Stimulated activated CD8-positive, alpha-beta memory T cell treated with anti-CD3 and anti-CD28 coated beads, Interleukin-4, amount 100 ng/mL, for 1 hour (primary cell): ENCODE results near the gene EFHB.
"Not testable (repeated sequence)": the region's sequence is repeated elsewhere in the genome, so short reads cannot be mapped to it uniquely, and the experiment has no call there.

Source experiments
- DNase-seq, 2 donors: peaks; one replicate each; pipeline ENCODE4 v3.0.0-alpha.2; 2020; ENCODE audit warnings: low read depth in 2 of 2, low spot score in 1 of 2

The EFHB gene

GRCh38 chr3:19932422-19932821 is 1.6 kb downstream of the EFHB start:
- no peak for DNase-seq

DNA sequence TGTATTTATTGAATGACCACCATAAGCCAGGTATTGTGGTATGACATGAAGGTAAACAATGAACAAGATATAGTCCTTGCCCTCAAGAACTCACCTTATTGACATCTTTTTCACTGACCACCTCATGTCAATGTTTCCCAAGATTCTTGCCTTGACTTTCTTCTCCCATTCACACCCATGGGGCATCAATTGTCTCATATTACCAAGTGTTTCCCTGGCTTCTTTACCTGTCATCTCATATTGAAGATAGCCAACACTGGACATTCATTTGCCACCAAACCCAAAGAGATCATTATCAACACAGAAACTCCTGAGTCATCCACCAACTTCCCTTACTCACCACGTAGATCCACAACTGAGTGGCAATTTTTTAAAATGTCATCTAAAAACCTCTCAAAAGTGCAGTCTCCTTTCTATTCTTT is 2.2 kb downstream of the EFHB start:
- DNase-seq = no peak

- DNase-seq = no peak
Observed at GRCh38 chr3:19931180-19931692, 2.8 kb downstream of the EFHB start.

DNA sequence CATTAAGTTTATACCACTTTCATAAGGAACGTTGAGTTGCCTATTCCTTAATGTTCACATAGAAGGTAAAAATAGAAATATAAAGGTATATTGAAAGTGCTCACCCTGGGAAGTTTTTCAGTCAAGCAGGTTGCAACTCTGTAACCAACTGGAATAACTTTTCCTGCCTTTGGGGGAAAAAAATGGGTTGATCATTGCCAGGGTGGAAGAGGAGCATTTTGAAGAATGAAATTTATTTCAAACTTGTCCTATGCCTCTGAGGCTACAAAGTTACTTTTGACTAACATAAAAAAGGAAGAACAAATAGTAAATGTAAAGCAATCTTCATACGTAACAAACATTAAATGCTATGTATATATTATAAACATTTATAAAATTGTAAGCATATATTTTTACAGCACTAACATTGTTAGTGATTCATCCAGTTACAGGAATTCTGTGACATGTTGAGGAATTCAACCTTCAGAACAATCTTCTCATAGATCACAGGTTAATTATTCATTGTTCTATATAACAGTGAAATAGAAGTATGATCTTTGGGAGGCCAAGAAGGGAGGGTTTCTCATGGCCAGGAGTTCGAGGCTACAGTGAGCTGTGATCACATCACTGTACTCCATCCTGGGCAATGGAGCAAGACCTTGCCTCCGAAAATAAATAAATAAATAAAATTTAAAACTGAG is 13.5 kb downstream of the EFHB start:
- DNase-seq = no peak

DNA sequence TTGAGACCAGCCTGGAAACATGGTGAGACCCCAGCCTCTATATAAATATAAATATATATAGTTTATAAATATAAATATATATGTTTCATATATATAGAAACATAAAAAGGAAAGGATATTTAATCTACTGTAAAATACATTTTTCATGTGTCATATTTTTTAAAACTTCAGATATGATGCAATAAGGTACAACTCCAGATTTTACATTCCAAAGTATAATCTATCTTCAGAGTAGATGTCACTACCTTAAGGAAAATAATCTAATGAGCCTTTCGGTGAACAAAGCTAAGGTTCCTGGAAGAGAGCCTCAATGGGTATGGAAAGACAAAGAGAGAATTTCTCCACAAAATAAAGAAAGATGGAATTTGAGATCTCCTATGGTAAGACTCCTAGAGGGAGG is 16.9 kb downstream of the EFHB start:
- no peak for DNase-seq

DNA sequence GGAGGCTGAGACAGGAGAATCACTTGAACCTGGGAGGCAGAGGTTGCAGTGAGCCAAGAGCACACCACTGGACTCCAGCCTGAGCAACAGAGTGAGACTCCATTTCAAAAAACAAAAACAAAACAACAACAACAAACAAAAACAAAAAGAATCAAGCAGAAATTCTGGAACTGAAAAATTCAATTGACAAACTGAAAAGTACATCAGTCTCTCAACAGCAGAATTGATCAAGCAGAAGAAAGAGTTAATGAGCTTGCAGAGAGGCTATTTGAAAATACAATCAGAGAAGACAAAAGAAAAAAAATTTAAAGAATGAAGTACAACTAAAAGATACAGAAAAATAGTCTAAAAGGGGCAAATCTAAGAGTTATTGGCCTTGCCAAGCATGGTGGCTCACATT is 22.6 kb downstream of the EFHB start:
- no peak for DNase-seq

GRCh38 chr3:19907523-19907922 is 26.5 kb downstream of the EFHB start:
- no peak for DNase-seq

DNA sequence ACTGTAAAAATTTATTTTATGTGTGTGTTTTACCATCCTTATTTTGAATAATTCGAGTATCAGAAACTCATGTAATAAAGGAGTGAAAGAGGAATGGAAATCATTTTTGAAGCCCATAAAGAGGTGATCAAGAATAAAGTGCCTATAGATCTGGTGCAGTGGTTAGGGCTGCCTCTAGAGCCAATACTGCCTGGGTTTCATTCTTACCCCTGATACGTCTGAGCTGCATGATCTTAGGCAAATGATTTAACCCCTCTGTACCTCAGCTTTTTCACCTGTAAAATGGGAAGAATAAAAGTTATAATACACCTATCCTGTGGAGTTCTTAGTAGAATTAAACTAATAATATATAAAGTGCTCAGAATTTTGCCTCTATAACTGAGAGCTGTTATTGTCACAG is 30.4 kb downstream of the EFHB start:
- no peak for DNase-seq

DNA sequence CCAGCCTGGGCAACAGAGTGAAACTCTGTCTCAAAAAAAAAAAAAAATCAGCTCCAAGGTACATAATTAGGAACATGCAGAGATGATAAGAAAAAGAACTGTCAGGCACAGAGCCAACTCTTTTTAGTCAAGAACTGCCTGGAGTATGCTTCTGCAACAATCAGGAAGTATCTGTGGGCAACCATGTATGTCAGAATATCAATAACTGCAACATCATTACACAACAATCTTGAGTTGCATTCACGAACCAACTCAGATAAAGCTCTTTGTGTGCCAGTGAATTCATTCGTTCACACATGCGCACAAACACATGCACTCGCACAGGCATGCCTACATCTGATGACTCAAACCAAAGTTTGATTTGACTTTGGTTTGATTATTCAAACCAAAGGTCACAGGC is 32.1 kb downstream of the EFHB start:
- DNase-seq = no peak

GRCh38 chr3:19901337-19901736 is 32.7 kb downstream of the EFHB start:
- no peak for DNase-seq

DNA sequence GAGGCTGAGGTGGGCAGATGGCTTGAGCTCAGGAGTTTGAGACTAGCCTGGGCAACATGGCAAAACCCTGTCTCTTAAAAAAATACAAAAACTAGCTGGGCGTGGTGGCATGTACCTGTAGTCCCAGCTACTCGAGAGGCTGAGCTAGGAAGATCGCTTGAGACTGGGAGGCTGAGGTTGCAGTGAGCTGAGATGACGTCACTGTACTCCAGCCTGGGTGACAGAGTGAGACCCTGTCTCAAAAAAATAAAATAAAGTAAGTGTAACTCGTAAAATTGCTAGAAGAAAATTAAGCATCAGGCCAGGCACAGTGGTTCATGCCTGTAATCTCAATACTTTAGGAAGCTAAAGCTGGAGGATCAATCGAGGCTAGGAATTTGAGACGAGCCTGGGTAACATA is 34.2 kb downstream of the EFHB start:
- DNase-seq = not testable (repeated sequence)

GRCh38 chr3:19899264-19899663 is 34.8 kb downstream of the EFHB start:
- no peak for DNase-seq

- DNase-seq = no peak
Observed at GRCh38 chr3:19898721-19899120, 35.3 kb downstream of the EFHB start.

GRCh38 chr3:19891740-19892139 is 42.3 kb downstream of the EFHB start:
- DNase-seq = no peak

GRCh38 chr3:19888428-19889152 is 45.4 kb downstream of the EFHB start:
- no peak for DNase-seq

GRCh38 chr3:19887122-19887521 is 46.9 kb downstream of the EFHB start:
- DNase-seq = not testable (repeated sequence)

DNA sequence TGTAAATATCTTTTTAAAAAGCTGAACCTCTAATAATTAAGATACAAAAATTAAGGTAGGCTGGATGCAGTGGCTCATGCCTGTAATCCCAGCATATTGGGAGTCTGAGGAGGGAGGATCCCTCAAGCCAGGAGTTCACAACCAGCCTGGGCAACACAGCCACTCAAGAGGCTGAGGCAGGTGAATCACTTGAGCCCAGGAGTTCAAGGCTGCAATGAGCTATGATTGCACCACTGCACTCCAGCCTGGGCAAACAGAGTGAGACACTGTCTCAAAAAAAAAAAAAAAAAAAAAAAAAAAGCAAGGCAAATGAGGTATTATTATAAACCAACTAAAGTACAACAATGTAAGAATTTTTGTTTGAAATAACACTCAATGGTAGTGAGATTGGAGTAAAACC is 47.6 kb downstream of the EFHB start:
- no peak for DNase-seq

- DNase-seq = no peak
Observed at GRCh38 chr3:19885468-19885867, 48.5 kb downstream of the EFHB start.

GRCh38 chr3:19881852-19882251 is 52.2 kb downstream of the EFHB start:
- DNase-seq = no peak

- no peak for DNase-seq
Observed at GRCh38 chr3:19881036-19881435, 53.0 kb downstream of the EFHB start.

DNA sequence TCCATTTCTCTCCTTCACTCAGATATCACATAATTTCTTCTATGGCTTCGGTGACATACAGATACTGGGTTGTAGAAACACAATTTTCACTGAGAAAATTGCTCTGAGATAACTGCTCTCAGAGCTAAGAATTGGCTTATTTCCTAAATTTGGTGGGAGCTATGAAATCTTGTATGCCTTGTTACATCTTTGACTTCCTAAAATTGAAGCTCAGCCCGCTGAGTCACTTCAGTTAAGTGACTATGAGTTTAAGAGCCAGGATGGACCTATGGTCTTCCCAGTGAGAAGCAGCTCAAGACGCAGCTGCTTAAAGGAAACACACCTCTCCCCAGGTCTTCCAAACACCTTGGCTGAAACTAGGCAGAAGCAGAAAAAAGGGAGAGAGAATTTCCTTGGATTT is 56.4 kb downstream of the EFHB start:
- DNase-seq = no peak

DNA sequence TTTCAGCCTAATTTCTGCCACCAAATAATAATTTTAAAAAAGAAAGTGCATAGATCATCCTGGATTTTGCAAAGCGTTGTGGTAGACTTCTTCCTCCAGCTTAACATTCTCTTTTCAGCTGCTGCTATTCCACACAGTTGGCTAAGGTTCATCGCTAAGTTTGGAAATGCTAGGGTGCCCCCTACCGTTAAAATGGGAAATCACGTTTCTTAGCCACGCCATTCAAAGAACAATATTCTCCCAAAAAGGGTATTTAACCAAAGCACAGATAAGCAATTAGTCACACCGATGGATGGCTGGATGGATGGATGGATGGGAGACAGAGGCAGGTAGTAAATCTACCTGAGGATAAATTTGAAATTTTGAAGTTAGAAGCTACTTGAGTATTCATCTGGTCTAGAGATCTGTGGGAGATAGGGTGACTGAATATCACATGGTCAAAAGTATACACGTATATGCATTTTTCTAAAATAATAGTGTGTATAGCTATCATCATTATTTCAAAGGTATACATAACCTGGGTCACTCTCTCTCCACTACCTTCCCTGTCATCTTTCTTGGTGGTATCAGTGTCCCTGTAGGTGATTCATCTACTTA is 67.2 kb downstream of the EFHB start:
- DNase-seq = no peak
